A673 (cell line): Measurements from ENCODE around the gene ADAMTS9. TPM values are rescaled to one million over a fixed set of nuclear protein-coding genes. Genes with fewer than 3 reads are reported as not detected.
A peak's percentile ranks its signal among the peaks of the same experiment; 100 is the strongest.

Source experiments
- BruUV-seq: library from RNA; stranded (reverse); fragments of 400-500 nt; replicated peaks from 2 replicates; lab custom pipeline; 2021; lab: Mats Ljungman, UMichigan
- CTCF ChIA-PET: fragments of 300-600 bp; sonication (Branson Sonifier 250); formaldehyde crosslinking; loops from one replicate; lab custom pipeline; 2022; ENCODE audit warnings: antibody characterized with exemption; lab: Charles Lee
- POLR2A ChIA-PET: fragments of 300-600 bp; sonication (Branson Sonifier 250); formaldehyde crosslinking; loops from one replicate; lab custom pipeline; 2022; ENCODE audit warnings: antibody characterized with exemption; ENCODE audit not compliant: low non-redundant PET; lab: Charles Lee
- DNase-seq: peaks from one replicate; pipeline ENCODE4 v3.0.0-alpha.2; 2015; ENCODE audit warnings: low spot score
- H3K27ac ChIP-seq: fragments of 200-600 bp; sonication (generic); 2 replicates; pipeline ENCODE4 v1.5.1; 2016; ENCODE audit warnings: mixed run types, low read depth, mild to moderate bottlenecking, mixed read lengths, antibody characterized with exemption, low read length; ENCODE audit not compliant: poor library complexity, severe bottlenecking
- H3K27me3 ChIP-seq: fragments of 200-600 bp; sonication (generic); replicated peaks from 2 replicates; pipeline ENCODE4 v1.6.1; 2017; ENCODE audit warnings: mixed run types, low read depth, mild to moderate bottlenecking, mixed read lengths, antibody characterized with exemption, low read length; ENCODE audit not compliant: insufficient read depth, poor library complexity
- H3K36me3 ChIP-seq: fragments of 200-600 bp; sonication (generic); 2 replicates; pipeline ENCODE4 v1.6.1; 2016; ENCODE audit warnings: mixed run types, mild to moderate bottlenecking, mixed read lengths, antibody characterized with exemption, low read length; ENCODE audit not compliant: insufficient read depth, poor library complexity, severe bottlenecking
- H3K4me1 ChIP-seq: fragments of 200-600 bp; sonication (generic); 2 replicates; pipeline ENCODE4 v1.6.1; 2017; ENCODE audit warnings: mixed run types, mild to moderate bottlenecking, mixed read lengths, antibody characterized with exemption, low read length; ENCODE audit not compliant: insufficient read depth, poor library complexity, severe bottlenecking
- H3K4me3 ChIP-seq: fragments of 200-600 bp; sonication (generic); 2 replicates; pipeline ENCODE4 v1.5.1; 2016; ENCODE audit warnings: low read depth, mixed run types, mild to moderate bottlenecking, mixed read lengths, low read length; ENCODE audit not compliant: poor library complexity, severe bottlenecking
- H3K9me3 ChIP-seq: fragments of 200-600 bp; sonication (generic); 2 replicates; pipeline ENCODE4 v1.6.1; 2016; ENCODE audit warnings: mixed run types, low read depth, mild to moderate bottlenecking, mixed read lengths, antibody characterized with exemption, low read length; ENCODE audit not compliant: poor library complexity, severe bottlenecking
- EZH2 ChIP-seq: fragments of 200-600 bp; sonication (generic); IDR thresholded peaks from 2 replicates; pipeline ENCODE4 v1.6.1; 2017; ENCODE audit warnings: borderline replicate concordance, low read depth, mild to moderate bottlenecking, mixed read lengths, antibody characterized with exemption, low read length; ENCODE audit not compliant: poor library complexity, severe bottlenecking
- intact Hi-C: fragments of 100-400 bp; cut with micrococcal nuclease; formaldehyde crosslinking; loops from one replicate; pipeline ENCODE4 v1.10.0; 2022; ENCODE audit not compliant: unreplicated experiment
- total RNA-seq: library from RNA; stranded (reverse); gene quantifications from 2 replicates; pipeline ENCODE4 v1.2.3, GENCODE V29; 2021
- TF ChIP-seq, protein P1 (sequence below): fragments of 300-800, 200-600 bp; sonication (generic); conservative IDR thresholded peaks from 2 replicates; pipeline ENCODE4 v1.5.1; 2017; ENCODE audit warnings: low read depth, mild to moderate bottlenecking, antibody characterized with exemption, low read length, moderate library complexity, mixed read lengths

The ADAMTS9 gene
- total RNA-seq, 1 experiment from 2014 or later: 0.26 TPM

DNA sequence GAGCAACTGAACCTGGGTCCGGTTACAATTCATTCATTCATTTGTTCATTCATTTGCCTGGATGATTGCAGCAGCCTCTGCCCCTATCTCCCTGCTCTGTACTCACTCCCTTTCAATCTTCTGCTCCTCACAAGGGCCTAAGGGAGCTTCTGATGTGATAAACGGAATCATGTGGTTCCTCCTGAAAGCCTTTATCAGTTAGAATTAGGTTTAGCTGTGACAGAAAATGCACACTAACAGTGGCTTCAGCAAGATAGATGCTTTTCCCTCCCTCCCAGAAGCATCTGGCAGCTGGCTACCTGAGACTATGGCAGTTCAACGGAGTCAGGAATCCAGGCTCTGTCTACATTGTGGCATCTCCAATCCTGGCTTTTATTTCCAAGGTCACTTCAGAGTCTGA, 196.0 kb downstream of the ADAMTS9 start:
- POLR2A ChIA-PET: no interaction called here
- intact Hi-C loops: no loop called here
- Histone ChIP-seq H3K36me3 (no peaks in the 10 kb centered on the region), H3K4me3 (no peak overlapping the region), H3K27ac (no peak overlapping the region), H3K27me3 (peaks cover 7% of the 10 kb centered on the region), H3K4me1 (no peaks in the 10 kb centered on the region), H3K9me3 (no peaks in the 10 kb centered on the region)
- DNase-seq: no peak
- TF ChIP-seq, protein P1, sequence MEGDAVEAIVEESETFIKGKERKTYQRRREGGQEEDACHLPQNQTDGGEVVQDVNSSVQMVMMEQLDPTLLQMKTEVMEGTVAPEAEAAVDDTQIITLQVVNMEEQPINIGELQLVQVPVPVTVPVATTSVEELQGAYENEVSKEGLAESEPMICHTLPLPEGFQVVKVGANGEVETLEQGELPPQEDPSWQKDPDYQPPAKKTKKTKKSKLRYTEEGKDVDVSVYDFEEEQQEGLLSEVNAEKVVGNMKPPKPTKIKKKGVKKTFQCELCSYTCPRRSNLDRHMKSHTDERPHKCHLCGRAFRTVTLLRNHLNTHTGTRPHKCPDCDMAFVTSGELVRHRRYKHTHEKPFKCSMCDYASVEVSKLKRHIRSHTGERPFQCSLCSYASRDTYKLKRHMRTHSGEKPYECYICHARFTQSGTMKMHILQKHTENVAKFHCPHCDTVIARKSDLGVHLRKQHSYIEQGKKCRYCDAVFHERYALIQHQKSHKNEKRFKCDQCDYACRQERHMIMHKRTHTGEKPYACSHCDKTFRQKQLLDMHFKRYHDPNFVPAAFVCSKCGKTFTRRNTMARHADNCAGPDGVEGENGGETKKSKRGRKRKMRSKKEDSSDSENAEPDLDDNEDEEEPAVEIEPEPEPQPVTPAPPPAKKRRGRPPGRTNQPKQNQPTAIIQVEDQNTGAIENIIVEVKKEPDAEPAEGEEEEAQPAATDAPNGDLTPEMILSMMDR: no peak
- no peak for TF ChIP-seq EZH2
- CTCF ChIA-PET: no interaction called here
- no TSS peak for BruUV-seq

DNA sequence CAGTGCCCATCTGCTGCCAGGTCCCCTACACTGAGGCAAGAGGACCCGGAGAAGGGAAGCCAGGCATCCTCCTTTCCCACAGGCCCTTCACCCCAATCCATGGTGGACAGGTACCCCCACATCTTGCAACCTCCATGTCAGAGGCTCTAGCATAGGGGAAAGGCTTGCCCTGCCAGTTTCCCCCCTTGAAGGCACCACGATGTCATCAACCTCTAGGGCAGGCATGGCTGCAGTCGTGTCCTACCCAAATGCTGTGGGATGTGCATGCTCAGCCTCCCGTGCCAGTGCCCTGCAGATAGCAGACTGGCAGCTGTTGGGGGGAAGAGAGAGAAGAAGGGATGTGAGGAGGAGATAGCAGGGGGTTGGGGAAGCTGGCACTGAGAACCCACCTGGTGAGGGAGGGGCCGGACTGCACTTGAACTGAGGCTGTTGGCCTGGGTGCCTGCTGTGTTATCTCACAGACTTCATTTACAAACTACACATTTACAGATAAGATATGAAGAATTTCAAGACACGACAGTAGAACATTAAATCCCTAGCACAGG, 197.5 kb downstream of the ADAMTS9 start:
- Histone ChIP-seq H3K27me3 (peaks cover 7% of the 10 kb centered on the region), H3K9me3 (no peaks in the 10 kb centered on the region), H3K36me3 (no peaks in the 10 kb centered on the region), H3K4me1 (no peaks in the 10 kb centered on the region), H3K4me3 (no peak overlapping the region), H3K27ac (no peak overlapping the region)
- POLR2A ChIA-PET: no interaction called here
- CTCF ChIA-PET: no interaction called here
- TF ChIP-seq, protein P1: no peak
- no peak for TF ChIP-seq EZH2
- no TSS peak for BruUV-seq
- no peak for DNase-seq
- intact Hi-C loops: no loop called here

DNA sequence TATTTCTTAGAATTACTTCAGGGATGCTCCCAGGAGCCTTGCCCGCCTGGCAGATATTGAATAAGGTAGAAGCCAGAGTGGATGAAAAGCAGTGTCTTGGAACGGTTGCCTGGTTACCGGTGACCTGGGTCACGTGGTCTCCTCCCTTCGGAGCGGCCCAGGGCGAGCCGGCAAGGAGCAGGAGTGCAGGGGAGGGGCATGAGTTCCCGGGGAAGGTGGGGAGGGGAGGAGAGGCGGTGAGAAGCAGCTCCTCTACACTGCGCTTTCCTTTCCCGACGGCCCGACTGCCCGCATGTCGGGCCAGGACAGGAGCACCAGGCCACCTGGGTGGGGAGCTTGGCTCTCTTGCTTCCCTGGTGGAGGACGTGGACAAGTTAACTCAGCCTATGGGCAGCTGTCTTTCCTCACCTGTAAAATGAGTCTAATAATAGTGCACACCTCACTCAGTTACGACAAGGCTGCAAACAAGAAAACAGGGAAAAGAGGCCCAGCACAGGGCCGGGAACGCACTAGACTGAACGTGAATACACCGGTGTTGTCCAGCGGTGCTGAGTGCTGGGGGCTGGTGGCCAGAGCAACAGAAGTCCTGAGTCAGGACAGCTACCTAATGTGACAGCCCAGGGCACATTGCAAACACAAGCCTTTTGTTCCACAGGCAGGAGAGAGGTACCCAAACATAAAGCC, 198.3 kb downstream of the ADAMTS9 start:
- TF ChIP-seq, protein P1: no peak
- TF ChIP-seq EZH2: no peak
- ChIA-PET CTCF (no interaction called here), POLR2A (no interaction called here)
- peaks cover 7% of the 10 kb centered on the region for H3K27me3 ChIP-seq
- BruUV-seq: no TSS peak
- H3K4me3 ChIP-seq: no peak overlapping the region
- peak; percentile 1 for DNase-seq
- H3K27ac ChIP-seq: no peak overlapping the region
- no peaks in the 10 kb centered on the region for H3K4me1 ChIP-seq
- no peaks in the 10 kb centered on the region for H3K9me3 ChIP-seq
- intact Hi-C loops: loop anchor here (10.0 kb wide), 1 partner anchor 1145 kb away; no protein-coding TSS in a partner anchor
- H3K36me3 ChIP-seq: no peaks in the 10 kb centered on the region
